ENCODE data around the gene VTI1A. TPM values are rescaled to one million over a fixed set of nuclear protein-coding genes. Genes with fewer than 3 reads are reported as not detected.
A peak's percentile ranks its signal among the peaks of the same experiment; 100 is the strongest.

VTI1A gene
- polyA plus RNA-seq, 2 of the 4 experiments (the other 2 are of a cell fraction): 17.0 to 25.3 TPM

GRCh38 chr10:112507046-112507445 is 60.0 kb downstream of the VTI1A start:
- 57% methylated on average over 4 of the region's 4 CpGs for WGBS (ENCODE audit: missing lambda C conversion rate)
- Histone ChIP-seq H3K4me1 (no peaks in the 10 kb centered on the region), H3K27ac (no peak overlapping the region), H3K4me2 (no peak overlapping the region), H3K4me3 (no peak overlapping the region), H3K9me3 (no peaks in the 10 kb centered on the region)
- POLR2A ChIA-PET: no interaction called here
- no peak for TF ChIP-seq USF2 (IDR thresholded peaks at IDR 0.05)
- no peak for TF ChIP-seq MAX (IDR thresholded peaks at IDR 0.05)
- no peak for TF ChIP-seq RFX5 (IDR thresholded peaks at IDR 0.05)
- CTCF ChIA-PET: interaction anchor here (2.1 kb wide), 1 partner anchor 35 kb away, joined by 5 read pairs; no protein-coding TSS in a partner anchor
- DNase-seq (ENCODE audit: low read depth in 1 of 2, low spot score in 1 of 2) (no peak), ATAC-seq (no peak), FAIRE-seq (no peak)

- no peak overlapping the region for H3K27ac ChIP-seq
- FAIRE-seq: no peak
- POLR2A ChIA-PET: no interaction called here
- no peaks in the 10 kb centered on the region for H3K9me3 ChIP-seq
- WGBS (ENCODE audit: missing lambda C conversion rate): 74% methylated on average over 4 of the region's 4 CpGs
- no peak overlapping the region for H3K4me3 ChIP-seq
- TF ChIP-seq NR3C1 (IDR thresholded peaks at IDR 0.05): no peak
- no peak for TF ChIP-seq REST (IDR thresholded peaks at IDR 0.05)
- no peak for TF ChIP-seq HES2 (IDR thresholded peaks at IDR 0.05)
- no peak for TF ChIP-seq FOXS1 (CRISPR knock-in tag; IDR thresholded peaks at IDR 0.05)
- TF ChIP-seq MAZ (IDR thresholded peaks at IDR 0.05; ENCODE audit: borderline replicate concordance, low read depth, low read length): no peak
- no peak overlapping the region for H3K4me2 ChIP-seq
- DNase-seq (ENCODE audit: low read depth in 1 of 2, low spot score in 1 of 2): no peak
- no peaks in the 10 kb centered on the region for H3K4me1 ChIP-seq
- CTCF ChIA-PET: interaction anchor here (0.7 to 2.1 kb wide), 2 partner anchors 19 to 36 kb away, joined by 3 to 5 read pairs; no protein-coding TSS in a partner anchor
- no peak for ATAC-seq
Measured at GRCh38 chr10:112507988-112508387, 61.0 kb downstream of the VTI1A start.

- H3K4me2 ChIP-seq: no peak overlapping the region
- 86% methylated on average over 4 of the region's 4 CpGs for WGBS (ENCODE audit: missing lambda C conversion rate)
- H3K9me3 ChIP-seq: no peaks in the 10 kb centered on the region
- ATAC-seq (no peak), FAIRE-seq (no peak), DNase-seq (ENCODE audit: low read depth in 1 of 2, low spot score in 1 of 2) (no peak)
- no peak overlapping the region for H3K27ac ChIP-seq
- TF ChIP-seq RARB (CRISPR knock-in tag; IDR thresholded peaks at IDR 0.05) (no peak), MAFK (IDR thresholded peaks at IDR 0.05; ENCODE audit: partially characterized antibody) (peak; percentile 74)
- no peak overlapping the region for H3K4me3 ChIP-seq
- H3K4me1 ChIP-seq: no peaks in the 10 kb centered on the region
- POLR2A ChIA-PET: no interaction called here
- CTCF ChIA-PET: interaction anchor here (1.0 to 1.1 kb wide), 3 partner anchors 17 to 876 kb away, joined by 3 read pairs; no protein-coding TSS in a partner anchor
Measured at GRCh38 chr10:112509558-112510291, 62.7 kb downstream of the VTI1A start.

- Histone ChIP-seq H3K27ac (no peak overlapping the region), H3K9me3 (no peaks in the 10 kb centered on the region), H3K4me1 (no peaks in the 10 kb centered on the region), H3K4me2 (no peak overlapping the region), H3K4me3 (no peak overlapping the region)
- ChIA-PET POLR2A (no interaction called here), CTCF (interaction anchor here (0.8 kb wide), 1 partner anchor 14 kb away, joined by 3 read pairs; no protein-coding TSS in a partner anchor)
- no peak for DNase-seq (ENCODE audit: low read depth in 1 of 2, low spot score in 1 of 2)
- ATAC-seq: no peak
- 82% methylated on average over 4 of the region's 4 CpGs for WGBS (ENCODE audit: missing lambda C conversion rate)
- FAIRE-seq: peak; percentile 13
- TF ChIP-seq CEBPB (IDR thresholded peaks at IDR 0.05): no peak
- no peak for TF ChIP-seq EHF (CRISPR knock-in tag; IDR thresholded peaks at IDR 0.05)
- no peak for TF ChIP-seq EHMT2 (IDR thresholded peaks at IDR 0.05; ENCODE audit: low read depth)
- no peak for TF ChIP-seq ESRRA (IDR thresholded peaks at IDR 0.05; ENCODE audit: borderline replicate concordance, low read length)
- TF ChIP-seq SMC3 (IDR thresholded peaks at IDR 0.05): no peak
- no peak for TF ChIP-seq PBX3 (IDR thresholded peaks at IDR 0.05)
- TF ChIP-seq HMGXB4 (CRISPR knock-in tag; IDR thresholded peaks at IDR 0.05; ENCODE audit: borderline replicate concordance): no peak
- TF ChIP-seq MAZ (IDR thresholded peaks at IDR 0.05; ENCODE audit: borderline replicate concordance, low read depth, low read length): no peak
- no peak for TF ChIP-seq TP53 (CRISPR knock-in tag; IDR thresholded peaks at IDR 0.05)
- no peak for TF ChIP-seq MAX (IDR thresholded peaks at IDR 0.05)
- TF ChIP-seq NPAS2 (CRISPR knock-in tag; IDR thresholded peaks at IDR 0.05; ENCODE audit: borderline replicate concordance): no peak
- no peak for TF ChIP-seq RAD21 (conservative IDR thresholded peaks at IDR 0.05 in 1 of 2, IDR thresholded peaks at IDR 0.05 in 1 of 2)
- no peak for TF ChIP-seq MYC (IDR thresholded peaks at IDR 0.05; ENCODE audit: borderline replicate concordance, low read length)
Measured at GRCh38 chr10:112510384-112510783, 63.4 kb downstream of the VTI1A start.

All from A549 (cell line).